Adrenal gland (tissue), 12 donors: ENCODE results near the gene TOR1AIP1. TPM values are rescaled to one million over a fixed set of nuclear protein-coding genes. Genes with fewer than 3 reads are reported as not detected.

Source experiments
- DNase-seq, 7 donors: peaks; one replicate each; pipeline ENCODE4 v3.0.0-alpha.2; 2019 to 2020
- H3K27ac ChIP-seq, 5 donors: fragments of 200-600 bp; sonication (generic) in 4 of 5; 1 replicate in 3 of 5; 2 replicates in 2 of 5; pipeline versions ENCODE4 v1.5.1 to v1.8.0; 2016 to 2020; ENCODE audit warnings: mild to moderate bottlenecking in 1 of 5
- H3K27me3 ChIP-seq: fragments of 200-600 bp; 2 replicates; pipeline ENCODE4 v1.8.0; 2021
- H3K36me3 ChIP-seq, 2 donors: fragments of 200-600 bp; replicated peaks in 1 of 2; 1 replicate in 1 of 2; 2 replicates in 1 of 2; pipeline versions ENCODE4 v1.5.1 to v1.8.0; 2018 to 2022
- H3K4me1 ChIP-seq, 2 donors: fragments of 200-600 bp; replicated peaks in 1 of 2; 1 replicate in 1 of 2; 2 replicates in 1 of 2; pipeline versions ENCODE4 v1.5.1 to v1.8.0; 2018 to 2021
- H3K4me3 ChIP-seq, 4 donors: fragments of 200-600 bp; sonication (generic) in 3 of 4; one replicate each; pipeline ENCODE4 v1.5.1; 2016 to 2018
- H3K9me3 ChIP-seq, 3 donors: fragments of 200-600 bp; sonication (generic) in 1 of 3; replicated peaks in 1 of 3; 1 replicate in 2 of 3; 2 replicates in 1 of 3; pipeline versions ENCODE4 v1.5.1 to v1.8.0; 2016 to 2021
- CTCF ChIP-seq, 6 experiments: fragments of 450-650 bp in 4 of 6; fragments of 200-600 bp in 2 of 6; sonication (generic) in 1 of 6; IDR thresholded peaks; 1 replicate in 5 of 6; 2 replicates in 1 of 6; pipeline versions ENCODE4 v1.5.1 to v1.8.0; 2016 to 2021; ENCODE audit warnings: antibody characterized with exemption in 6 of 6, mild to moderate bottlenecking in 2 of 6, moderate library complexity in 1 of 6
- POLR2A ChIP-seq, 2 donors: fragments of 450-650 bp; IDR thresholded peaks; one replicate each; pipeline ENCODE4 v1.6.1; 2017; ENCODE audit warnings: antibody characterized with exemption in 2 of 2, mild to moderate bottlenecking in 2 of 2, moderate library complexity in 1 of 2
- WGBS, 4 donors: extraction: QIAGEN DNeasy Blood & Tissue Kit in 2 of 4; methylation state at CpG; one replicate each; pipeline versions ENCODE4 v1.1.5 to v1.1.7; 2013 to 2017; 5-methylcytosine and 5-hydroxymethylcytosine counted together
- intact Hi-C, 2 donors: fragments of 100-400 bp; cut with DNase I; formaldehyde crosslinking; loops; one replicate each; pipeline versions ENCODE4 v1.14.1 to v1.15.0; 2022 to 2023
- polyA plus RNA-seq, 3 donors: library from polyadenylated mRNA; stranded (reverse); fragments of 200-250 nt in 2 of 3; fragments of 350-450 nt in 1 of 3; fragmentation: Illumina TruSeq in 1 of 3; extraction: RNeasy Lipid Tissue Mini Kit (QIAGEN cat#74804) in 1 of 3; gene quantifications; one replicate each; pipeline ENCODE4 v1.2.3, GENCODE V29; 2013 to 2014
- total RNA-seq, 9 donors: library from RNA; depleted of rRNA in 4 of 9; stranded (reverse); fragments of >200 nt in 4 of 9; fragments of 120-200 nt in 1 of 9; fragmentation: NEBNext Ultra II Directional in 1 of 9; extraction: Animal tissue kit (Norgen Biotek cat#: 25700) in 1 of 9; gene quantifications; one replicate each; pipeline versions ENCODE4 v1.1.0 to v1.2.4, GENCODE V29; 2013 to 2023
- donor health status: healthy with polysubstance abuse.
- donor health status: Bipolar disorder and iron deficiency.
- donor health status: DM: yes; HTN: yes; CAD: no.
- donor health status: DM: no; HTN: no; CAD: no.
- donor health status: DM: no; HTN: no; CAD: no.
- donor health status: DM: yes; HTN: yes; CAD: no.

Gene TOR1AIP1
- total and polyA plus RNA-seq, 12 donors, result 22.5 to 99.6 (median 58.1) TPM

- Histone ChIP-seq H3K4me1 (peaks cover 26 to 56% of the 10 kb centered on the region in 2 donors), H3K36me3 (no peaks in the 10 kb centered on the region), H3K27ac (no peak overlapping the region), H3K9me3 (no peaks in the 10 kb centered on the region), H3K27me3 (no peaks in the 10 kb centered on the region), H3K4me3 (no peak overlapping the region)
- intact Hi-C loops, result no loop called here
- no peak for DNase-seq
- TF ChIP-seq CTCF (IDR thresholded peaks at IDR 0.05), result no peak
- TF ChIP-seq POLR2A (IDR thresholded peaks at IDR 0.05), result no peak
Measured at GRCh38 chr1:179966551-179966950, 84.5 kb downstream of the TOR1AIP1 start.

- Histone ChIP-seq H3K4me1 (peaks cover 32 to 70% of the 10 kb centered on the region in 2 donors), H3K27ac (peak overlapping the region in 2 of 5 donors; percentile 60 to 74), H3K4me3 (peak overlapping the region in 1 of 4 donors; percentile 6), H3K36me3 (no peaks in the 10 kb centered on the region), H3K9me3 (no peaks in the 10 kb centered on the region), H3K27me3 (no peaks in the 10 kb centered on the region)
- intact Hi-C loops, result no loop called here
- TF ChIP-seq CTCF (IDR thresholded peaks at IDR 0.05) (no peak), POLR2A (IDR thresholded peaks at IDR 0.05) (no peak)
- no peak for DNase-seq
- 92 to 94% (median 93%) methylated on average over 6 of the region's 6 CpGs for WGBS, 4 donors
Measured at GRCh38 chr1:179968284-179968993, 86.4 kb downstream of the TOR1AIP1 start.

GRCh38 chr1:179968994-179969919 lies 87.2 kb downstream of the TOR1AIP1 start:
- Histone ChIP-seq H3K36me3 (no peaks in the 10 kb centered on the region), H3K4me1 (peaks cover 32 to 71% of the 10 kb centered on the region in 2 donors), H3K27me3 (no peaks in the 10 kb centered on the region), H3K4me3 (peak overlapping the region in 1 of 4 donors; percentile 15), H3K9me3 (no peaks in the 10 kb centered on the region), H3K27ac (peak overlapping the region; percentile 23 to 74 (median 49))
- peak in 1 of 7 donors; percentile 14 for DNase-seq
- 61 to 73% (median 68%) methylated on average over 4 to 8 of the region's 8 CpGs for WGBS, 4 donors
- intact Hi-C loops, result no loop called here
- TF ChIP-seq CTCF (IDR thresholded peaks at IDR 0.05), result no peak
- no peak for TF ChIP-seq POLR2A (IDR thresholded peaks at IDR 0.05)

Other genes starting within 250 kb of the TOR1AIP1 start
- gene FAM163A, start 139.0 kb upstream of the TOR1AIP1 start, total RNA-seq, result 1 to 10 TPM in 4 of 9 donors, under 1 TPM in 1, not detected in 4; 0.34 to 7.0 (median 1.9) TPM
- gene FAM163A, start 139.0 kb upstream of the TOR1AIP1 start, polyA plus RNA-seq, result 1 to 10 TPM; 1.2 to 4.2 (median 3.9) TPM
- gene TOR1AIP2, start 4.5 kb upstream of the TOR1AIP1 start, total RNA-seq, result 100 to 1,000 TPM in 8 of 9 donors, 10 to 100 TPM in 1; 95.1 to 182 (median 138) TPM
- 10 to 100 TPM; 18.9 to 54.9 (median 25.8) TPM for gene TOR1AIP2, start 4.5 kb upstream of the TOR1AIP1 start, polyA plus RNA-seq
- gene CEP350, start 72.5 kb downstream of the TOR1AIP1 start, total RNA-seq, result 10 to 100 TPM; 38.1 to 71.4 (median 45.4) TPM
- 10 to 100 TPM in 1 of 3 donors, 1 to 10 TPM in 2; 4.1 to 22.6 (median 7.8) TPM for gene CEP350, start 72.5 kb downstream of the TOR1AIP1 start, polyA plus RNA-seq